Osteoblast (primary cell): ENCODE data around the gene BAHD1. TPM values are rescaled to one million over a fixed set of nuclear protein-coding genes. Genes with fewer than 3 reads are reported as not detected.
A peak's percentile ranks its signal among the peaks of the same experiment; 100 is the strongest.

Experiments
- DNase-seq: peaks from one replicate; pipeline ENCODE4 v3.0.0; 2011; ENCODE audit warnings: low spot score, mixed read lengths; ENCODE audit not compliant: insufficient read length; ENCODE audit errors: missing footprints
- H2AFZ ChIP-seq: 2 replicates; pipeline ENCODE4 v1.6.0; 2011; ENCODE audit warnings: mild to moderate bottlenecking, low read length
- H3K27ac ChIP-seq: 2 replicates; pipeline ENCODE4 v1.5.1; 2011; ENCODE audit warnings: mild to moderate bottlenecking, low read depth, low read length, moderate library complexity
- H3K27me3 ChIP-seq: 2 replicates; pipeline ENCODE4 v1.6.0; 2012; ENCODE audit warnings: mild to moderate bottlenecking, control low read depth, inconsistent platforms, low read length, moderate library complexity; ENCODE audit not compliant: insufficient read depth
- H3K36me3 ChIP-seq: 2 replicates; pipeline ENCODE4 v1.5.1; 2011; ENCODE audit warnings: mild to moderate bottlenecking, low read length, control low read depth, moderate library complexity; ENCODE audit not compliant: insufficient read depth
- H3K4me1 ChIP-seq: 2 replicates; pipeline ENCODE4 v1.5.1; 2011; ENCODE audit warnings: mild to moderate bottlenecking, low read length, control low read depth, moderate library complexity; ENCODE audit not compliant: insufficient read depth
- H3K4me2 ChIP-seq: 2 replicates; pipeline ENCODE4 v1.6.0; 2011; ENCODE audit warnings: mild to moderate bottlenecking, low read length; ENCODE audit not compliant: insufficient read depth
- H3K4me3 ChIP-seq: fragments of 200-600 bp; sonication (generic); 3 replicates; pipeline ENCODE4 v1.5.1; 2012; ENCODE audit warnings: mild to moderate bottlenecking, low read length, inconsistent platforms; ENCODE audit not compliant: insufficient read depth
- H3K79me2 ChIP-seq: 2 replicates; pipeline ENCODE4 v1.6.0; 2012; ENCODE audit warnings: mild to moderate bottlenecking, low read length, control low read depth, inconsistent platforms; ENCODE audit not compliant: insufficient read depth
- H3K9me3 ChIP-seq: 2 replicates; pipeline ENCODE4 v1.5.1; 2011; ENCODE audit warnings: low read depth, low read length, control low read depth
- H4K20me1 ChIP-seq: 2 replicates; pipeline ENCODE4 v1.6.0; 2012; ENCODE audit warnings: mild to moderate bottlenecking, low read length, control low read depth; ENCODE audit not compliant: insufficient read depth
- CTCF ChIP-seq: IDR thresholded peaks from 2 replicates; pipeline ENCODE4 v1.5.1; 2011; ENCODE audit warnings: mild to moderate bottlenecking, low read depth, low read length, moderate library complexity; ENCODE audit errors: extremely low read depth
- total RNA-seq: library from RNA; depleted of rRNA; stranded (reverse); fragments of >200 nt; gene quantifications from 2 replicates; pipeline ENCODE4 v1.2.3, GENCODE V29; 2012

Gene BAHD1
- total RNA-seq, 1 donor: 10.5 TPM

GRCh38 chr15:40438712-40439111, 2.0 kb upstream of the BAHD1 start:
- Histone ChIP-seq H3K79me2 (peaks cover 17% of the 10 kb centered on the region), H3K36me3 (no peaks in the 10 kb centered on the region), H3K4me3 (no peak overlapping the region), H3K9me3 (no peaks in the 10 kb centered on the region), H3K4me2 (no peak overlapping the region), H4K20me1 (peaks cover 17% of the 10 kb centered on the region), H2AFZ (no peak overlapping the region), H3K4me1 (peaks cover 9% of the 10 kb centered on the region), H3K27me3 (peaks cover 61% of the 10 kb centered on the region), H3K27ac (no peak overlapping the region)
- no peak for TF ChIP-seq CTCF
- peak; percentile 81 for DNase-seq

GRCh38 chr15:40439461-40439959, 1.2 kb upstream of the BAHD1 start:
- H3K9me3 ChIP-seq: no peaks in the 10 kb centered on the region
- H3K79me2 ChIP-seq: peaks cover 25% of the 10 kb centered on the region
- H3K4me1 ChIP-seq: peaks cover 9% of the 10 kb centered on the region
- peaks cover 25% of the 10 kb centered on the region for H4K20me1 ChIP-seq
- H3K27ac ChIP-seq: no peak overlapping the region
- TF ChIP-seq CTCF: no peak
- H3K4me2 ChIP-seq: peak overlapping the region; percentile 97
- H3K36me3 ChIP-seq: no peaks in the 10 kb centered on the region
- peak overlapping the region; percentile 74 for H3K4me3 ChIP-seq
- peak; percentile 93 for DNase-seq
- peaks cover 53% of the 10 kb centered on the region for H3K27me3 ChIP-seq
- peak overlapping the region; percentile 58 for H2AFZ ChIP-seq

GRCh38 chr15:40439960-40440742, 602 bp upstream of the BAHD1 start:
- H3K27me3 ChIP-seq: peaks cover 47% of the 10 kb centered on the region
- peak; percentile 98 for DNase-seq
- TF ChIP-seq CTCF: no peak
- peaks cover 30% of the 10 kb centered on the region for H3K79me2 ChIP-seq
- H3K4me3 ChIP-seq: peak overlapping the region; percentile 74
- H2AFZ ChIP-seq: peak overlapping the region; percentile 58
- no peak overlapping the region for H3K27ac ChIP-seq
- H3K36me3 ChIP-seq: no peaks in the 10 kb centered on the region
- H3K9me3 ChIP-seq: no peaks in the 10 kb centered on the region
- peak overlapping the region; percentile 97 for H3K4me2 ChIP-seq
- H3K4me1 ChIP-seq: peaks cover 9% of the 10 kb centered on the region
- peaks cover 30% of the 10 kb centered on the region for H4K20me1 ChIP-seq

GRCh38 chr15:40441565-40442531, 1.1 kb downstream of the BAHD1 start:
- H3K4me3 ChIP-seq: peak overlapping the region; percentile 77
- TF ChIP-seq CTCF: no peak
- H3K79me2 ChIP-seq: peaks cover 44% of the 10 kb centered on the region
- H2AFZ ChIP-seq: no peak overlapping the region
- peak; percentile 91 for DNase-seq
- H3K4me1 ChIP-seq: peaks cover 12% of the 10 kb centered on the region
- peaks cover 30% of the 10 kb centered on the region for H3K27me3 ChIP-seq
- H3K27ac ChIP-seq: no peak overlapping the region
- H3K4me2 ChIP-seq: peak overlapping the region; percentile 83
- no peaks in the 10 kb centered on the region for H3K9me3 ChIP-seq
- H4K20me1 ChIP-seq: peaks cover 47% of the 10 kb centered on the region
- H3K36me3 ChIP-seq: no peaks in the 10 kb centered on the region
